K562 (cell line): ENCODE results near the gene MAGEA4. TPM values are rescaled to one million over a fixed set of nuclear protein-coding genes. Genes with fewer than 3 reads are reported as not detected.

ENCODE experiments used
- ATAC-seq: fragments of 200-7000 bp; cut with Tn5 transposase; 3 replicates; pipeline ENCODE4 v1.9.1; 2020; ENCODE audit warnings: moderate library complexity
- BruUV-seq: library from RNA; stranded (reverse); fragments of 400-500 nt; replicated peaks from 2 replicates; lab custom pipeline; 2021; lab: Mats Ljungman, UMichigan
- CTCF ChIA-PET: fragments of 300-600 bp; formaldehyde crosslinking; extraction: SDS; loops from one replicate; lab custom pipeline; 2021; ENCODE audit warnings: low intra/inter-chr PET ratio; lab: Yijun Ruan, JAX
- POLR2A ChIA-PET: fragments of 300-600, 350-650 bp; sonication (Branson Sonifier 250); formaldehyde crosslinking; extraction: SDS; loops from one replicate; lab custom pipeline; 2021; ENCODE audit warnings: antibody characterized with exemption, inconsistent platforms; lab: Yijun Ruan, JAX
- DNase-seq, 4 experiments: peaks; one replicate each; pipeline versions ENCODE4 v3.0.0 to v3.0.0-alpha.2; 2011 to 2018; ENCODE audit warnings: low spot score in 3 of 4, mixed read lengths in 3 of 4; ENCODE audit errors: extremely low read depth in 1 of 4
- FAIRE-seq: peaks from 2 replicates; lab custom pipeline; 2011; peaks lifted over from hg19 to GRCh38; lab: Jason Lieb, UNC
- H2AFZ ChIP-seq: 2 replicates; pipeline ENCODE4 v1.6.0; 2011; ENCODE audit warnings: low read depth, low read length, control low read depth, inconsistent platforms
- H3K27ac ChIP-seq: fragments of 200-600 bp; 3 replicates; pipeline ENCODE4 v1.8.0; 2011; ENCODE audit warnings: low read depth, mild to moderate bottlenecking, control low read depth, inconsistent platforms, low read length, moderate library complexity, mixed read lengths; ENCODE audit errors: extremely low read depth
- H3K27me3 ChIP-seq, 2 experiments: fragments of 300-600 bp in 1 of 2; 2 replicates in 1 of 2; 3 replicates in 1 of 2; pipeline versions ENCODE4 v1.6.0 to v1.8.0; 2011; ENCODE audit warnings: inconsistent platforms in 2 of 2, low read length in 2 of 2, mild to moderate bottlenecking in 1 of 2, mixed read lengths in 1 of 2, moderate library complexity in 1 of 2; ENCODE audit not compliant: control insufficient read depth in 2 of 2, insufficient read depth in 2 of 2
- H3K36me3 ChIP-seq: fragments of 300-600 bp; 3 replicates; pipeline ENCODE4 v1.8.0; 2011; ENCODE audit warnings: mild to moderate bottlenecking, low read length, inconsistent platforms; ENCODE audit not compliant: control insufficient read depth, insufficient read depth
- H3K4me1 ChIP-seq, 2 experiments: fragments of 200-600 bp in 1 of 2; replicated peaks in 1 of 2; 2 replicates in 1 of 2; 3 replicates in 1 of 2; pipeline versions ENCODE4 v1.5.1 to v1.8.0; 2011; ENCODE audit warnings: inconsistent platforms in 2 of 2, low read length in 2 of 2, mild to moderate bottlenecking in 1 of 2, mixed read lengths in 1 of 2, moderate library complexity in 1 of 2; ENCODE audit not compliant: control insufficient read depth in 2 of 2, insufficient read depth in 2 of 2
- H3K4me2 ChIP-seq: 2 replicates; pipeline ENCODE4 v1.6.1; 2011; ENCODE audit warnings: low read length, control low read depth, inconsistent platforms, mixed read lengths; ENCODE audit not compliant: insufficient read depth
- H3K4me3 ChIP-seq: fragments of 200-600 bp; sonication (generic), shearing (Covaris generic); 2 replicates; pipeline ENCODE4 v1.5.1; 2016; ENCODE audit warnings: control low read depth, inconsistent platforms
- H3K79me2 ChIP-seq: fragments of 200-600 bp; 3 replicates; pipeline ENCODE4 v1.8.0; 2011; ENCODE audit warnings: low read length, inconsistent platforms; ENCODE audit not compliant: control insufficient read depth, insufficient read depth
- H3K9ac ChIP-seq, 2 experiments: 2 replicates each; pipeline versions ENCODE4 v1.6.0 to v1.6.1; 2011; ENCODE audit warnings: low read depth in 2 of 2, low read length in 2 of 2, control low read depth in 1 of 2, inconsistent platforms in 1 of 2, mild to moderate bottlenecking in 1 of 2, mixed read lengths in 1 of 2; ENCODE audit not compliant: insufficient read depth in 1 of 2
- H3K9me1 ChIP-seq: one replicate; pipeline ENCODE4 v1.6.0; 2011; ENCODE audit warnings: inconsistent platforms, mild to moderate bottlenecking, low read length, moderate library complexity; ENCODE audit not compliant: control insufficient read depth, insufficient read depth
- H3K9me3 ChIP-seq: replicated peaks from 2 replicates; pipeline ENCODE4 v1.5.1; 2011; ENCODE audit warnings: low read depth, low read length, inconsistent platforms; ENCODE audit not compliant: control insufficient read depth, insufficient read depth
- H4K20me1 ChIP-seq: replicated peaks from 2 replicates; pipeline ENCODE4 v1.6.1; 2011; ENCODE audit warnings: low read length, inconsistent platforms, mixed read lengths; ENCODE audit not compliant: control insufficient read depth, insufficient read depth
- CBX8 ChIP-seq: fragments of 200-600 bp; sonication (generic); IDR thresholded peaks from 2 replicates; pipeline ENCODE4 v1.6.1; 2012; ENCODE audit warnings: borderline replicate concordance, mixed run types, low read depth, mild to moderate bottlenecking, moderate library complexity, mixed read lengths, low read length, control low read depth, inconsistent platforms; ENCODE audit not compliant: poor library complexity, severe bottlenecking; ENCODE audit errors: extremely low read depth
- ELK3 ChIP-seq: fragments of 450-650 bp; formaldehyde crosslinking; IDR thresholded peaks from 2 replicates; pipeline ENCODE4 v1.4.0; 2020; ENCODE audit warnings: mild to moderate bottlenecking
- FOXK1 ChIP-seq: sonication (generic); formaldehyde crosslinking; IDR thresholded peaks from 2 replicates; pipeline ENCODE4 v1.8.0; 2022; ENCODE audit warnings: missing genetic modification reagents, mild to moderate bottlenecking, borderline replicate concordance
- HDAC8 ChIP-seq: fragments of 450-650 bp; IDR thresholded peaks from 2 replicates; pipeline ENCODE4 v1.6.1; 2016; ENCODE audit warnings: mild to moderate bottlenecking, missing genetic modification characterization, moderate library complexity, missing compliant biosample characterization
- HMGN3 ChIP-seq: IDR thresholded peaks from 2 replicates; pipeline ENCODE4 v1.6.1; 2011; ENCODE audit warnings: borderline replicate concordance, low read depth, mild to moderate bottlenecking, mixed read lengths, low read length; ENCODE audit not compliant: insufficient read length; ENCODE audit errors: extremely low read depth
- PRMT5 ChIP-seq: sonication (generic); formaldehyde crosslinking; IDR thresholded peaks from 2 replicates; pipeline ENCODE4 v1.5.0; 2020; ENCODE audit warnings: missing genetic modification reagents
- SMAD2 ChIP-seq: fragments of 150-350 bp; IDR thresholded peaks from 2 replicates; pipeline ENCODE4 v1.6.1; 2014; ENCODE audit warnings: low read depth, mild to moderate bottlenecking, low read length
- SRSF1 ChIP-seq: fragments of 200-400 bp; formaldehyde crosslinking; IDR thresholded peaks from 2 replicates; pipeline ENCODE4 v1.6.1; 2017; ENCODE audit warnings: mild to moderate bottlenecking, low read depth, low read length, moderate library complexity
- ZNF316 ChIP-seq: fragments of 450-650 bp; IDR thresholded peaks from 2 replicates; pipeline ENCODE4 v1.6.1; 2016
- WGBS: fragments of 100-300 bp; shearing (Covaris generic); methylation state at CpG from one replicate; pipeline ENCODE4 v1.1.6; 2016; ENCODE audit warnings: low coverage, mixed read lengths; ENCODE audit not compliant: insufficient coverage; ENCODE audit errors: missing lambda C conversion rate; 5-methylcytosine and 5-hydroxymethylcytosine counted together
- in situ Hi-C: fragments of 300-500 bp; cut with MboI; formaldehyde crosslinking; loops from 4 replicates; pipeline ENCODE4 v1.15.0; 2018; ENCODE audit warnings: inconsistent platforms, mixed read lengths
- intact Hi-C: fragments of 100-400 bp; cut with micrococcal nuclease; formaldehyde crosslinking; loops from 2 replicates; pipeline ENCODE4 v1.14.2; 2022
- polyA plus RNA-seq, 8 experiments: library from polyadenylated mRNA; depleted of rRNA in 4 of 8; stranded (reverse) in 5 of 8; unstranded in 3 of 8; fragments of >200 nt; fragmentation: Nextera tagmentation in 2 of 8; fragmentation: Illumina TruSeq in 1 of 8; extraction: Ambion mirVana in 2 of 8; extraction: Trizol in 1 of 8; gene quantifications; 2 replicates each; pipeline versions ENCODE4 v1.2.1 to v1.2.3, GENCODE V29; 2011 to 2014; ENCODE audit warnings: inconsistent platforms in 1 of 8, missing spikeins in 1 of 8
- total RNA-seq, 7 experiments: library from RNA; depleted of rRNA in 6 of 7; stranded (reverse); fragments of >200 nt in 6 of 7; fragmentation: Illumina TruSeq in 2 of 7; extraction: Trizol in 2 of 7; gene quantifications; 2 replicates each; pipeline versions ENCODE4 v1.2.1 to v1.2.3, GENCODE V29; 2011 to 2021; ENCODE audit warnings: low replicate concordance in 1 of 7
- TF ChIP-seq, protein P1 (sequence below): IDR thresholded peaks from 2 replicates; pipeline ENCODE4 v1.6.1; 2011; ENCODE audit not compliant: insufficient read length; ENCODE audit errors: extremely low read depth
- TF ChIP-seq, protein P2 (sequence below): fragments of 450-650 bp; formaldehyde crosslinking; conservative IDR thresholded peaks from 2 replicates; pipeline ENCODE4 v1.4.0; 2022; ENCODE audit warnings: mild to moderate bottlenecking, missing genetic modification characterization
- TF ChIP-seq, protein P3 (sequence below), 2 experiments: fragments of 450-650 bp; IDR thresholded peaks; 2 replicates each; pipeline ENCODE4 v1.6.1; 2016
- TF ChIP-seq, protein P4 (sequence below): fragments of 200-400 bp; formaldehyde crosslinking; IDR thresholded peaks from 2 replicates; pipeline ENCODE4 v1.6.1; 2017; ENCODE audit warnings: mild to moderate bottlenecking, low read depth, low read length, moderate library complexity

Gene MAGEA4
- total and polyA plus RNA-seq, 9 of the 15 experiments (the other 6 are each of a cell fraction or from before 2014, with no cell fraction given), result 0.42 to 1.9 (median 0.69) TPM

DNA sequence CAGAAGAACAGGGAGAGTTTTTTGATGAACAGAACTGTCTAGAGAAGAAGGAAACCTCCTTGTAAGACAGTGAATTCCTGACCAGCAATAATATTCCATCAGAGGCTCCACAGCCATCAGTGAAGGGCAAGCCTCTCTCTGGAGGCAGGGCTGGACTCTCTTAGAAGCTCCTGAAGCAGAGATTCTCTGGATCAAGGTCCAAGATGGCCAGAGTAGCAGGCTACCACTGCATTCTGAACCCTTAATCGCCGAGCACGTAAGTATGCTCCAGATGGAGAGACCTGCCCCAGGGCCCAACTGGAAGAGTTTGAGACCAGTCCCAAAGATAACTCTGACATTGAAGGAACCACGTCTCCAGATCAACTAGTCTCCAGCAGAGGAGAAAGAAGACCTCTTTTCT, 45.4 kb downstream of the MAGEA4 start:
- TF ChIP-seq SMAD2 (no peak), HDAC8 (no peak), SRSF1 (no peak), CBX8 (no peak), ZNF316 (no peak), PRMT5 (CRISPR knock-in tag) (no peak), ELK3 (CRISPR knock-in tag) (no peak), HMGN3 (no peak), FOXK1 (no peak)
- TF ChIP-seq, protein P1, sequence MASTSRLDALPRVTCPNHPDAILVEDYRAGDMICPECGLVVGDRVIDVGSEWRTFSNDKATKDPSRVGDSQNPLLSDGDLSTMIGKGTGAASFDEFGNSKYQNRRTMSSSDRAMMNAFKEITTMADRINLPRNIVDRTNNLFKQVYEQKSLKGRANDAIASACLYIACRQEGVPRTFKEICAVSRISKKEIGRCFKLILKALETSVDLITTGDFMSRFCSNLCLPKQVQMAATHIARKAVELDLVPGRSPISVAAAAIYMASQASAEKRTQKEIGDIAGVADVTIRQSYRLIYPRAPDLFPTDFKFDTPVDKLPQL, result no peak
- TF ChIP-seq, protein P2, sequence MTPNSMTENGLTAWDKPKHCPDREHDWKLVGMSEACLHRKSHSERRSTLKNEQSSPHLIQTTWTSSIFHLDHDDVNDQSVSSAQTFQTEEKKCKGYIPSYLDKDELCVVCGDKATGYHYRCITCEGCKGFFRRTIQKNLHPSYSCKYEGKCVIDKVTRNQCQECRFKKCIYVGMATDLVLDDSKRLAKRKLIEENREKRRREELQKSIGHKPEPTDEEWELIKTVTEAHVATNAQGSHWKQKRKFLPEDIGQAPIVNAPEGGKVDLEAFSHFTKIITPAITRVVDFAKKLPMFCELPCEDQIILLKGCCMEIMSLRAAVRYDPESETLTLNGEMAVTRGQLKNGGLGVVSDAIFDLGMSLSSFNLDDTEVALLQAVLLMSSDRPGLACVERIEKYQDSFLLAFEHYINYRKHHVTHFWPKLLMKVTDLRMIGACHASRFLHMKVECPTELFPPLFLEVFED, result no peak
- TF ChIP-seq, protein P3, sequence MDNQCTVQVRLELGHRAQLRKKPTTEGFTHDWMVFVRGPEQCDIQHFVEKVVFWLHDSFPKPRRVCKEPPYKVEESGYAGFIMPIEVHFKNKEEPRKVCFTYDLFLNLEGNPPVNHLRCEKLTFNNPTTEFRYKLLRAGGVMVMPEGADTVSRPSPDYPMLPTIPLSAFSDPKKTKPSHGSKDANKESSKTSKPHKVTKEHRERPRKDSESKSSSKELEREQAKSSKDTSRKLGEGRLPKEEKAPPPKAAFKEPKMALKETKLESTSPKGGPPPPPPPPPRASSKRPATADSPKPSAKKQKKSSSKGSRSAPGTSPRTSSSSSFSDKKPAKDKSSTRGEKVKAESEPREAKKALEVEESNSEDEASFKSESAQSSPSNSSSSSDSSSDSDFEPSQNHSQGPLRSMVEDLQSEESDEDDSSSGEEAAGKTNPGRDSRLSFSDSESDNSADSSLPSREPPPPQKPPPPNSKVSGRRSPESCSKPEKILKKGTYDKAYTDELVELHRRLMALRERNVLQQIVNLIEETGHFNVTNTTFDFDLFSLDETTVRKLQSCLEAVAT (IDR thresholded peaks at IDR 0.05), result no peak
- TF ChIP-seq, protein P4, sequence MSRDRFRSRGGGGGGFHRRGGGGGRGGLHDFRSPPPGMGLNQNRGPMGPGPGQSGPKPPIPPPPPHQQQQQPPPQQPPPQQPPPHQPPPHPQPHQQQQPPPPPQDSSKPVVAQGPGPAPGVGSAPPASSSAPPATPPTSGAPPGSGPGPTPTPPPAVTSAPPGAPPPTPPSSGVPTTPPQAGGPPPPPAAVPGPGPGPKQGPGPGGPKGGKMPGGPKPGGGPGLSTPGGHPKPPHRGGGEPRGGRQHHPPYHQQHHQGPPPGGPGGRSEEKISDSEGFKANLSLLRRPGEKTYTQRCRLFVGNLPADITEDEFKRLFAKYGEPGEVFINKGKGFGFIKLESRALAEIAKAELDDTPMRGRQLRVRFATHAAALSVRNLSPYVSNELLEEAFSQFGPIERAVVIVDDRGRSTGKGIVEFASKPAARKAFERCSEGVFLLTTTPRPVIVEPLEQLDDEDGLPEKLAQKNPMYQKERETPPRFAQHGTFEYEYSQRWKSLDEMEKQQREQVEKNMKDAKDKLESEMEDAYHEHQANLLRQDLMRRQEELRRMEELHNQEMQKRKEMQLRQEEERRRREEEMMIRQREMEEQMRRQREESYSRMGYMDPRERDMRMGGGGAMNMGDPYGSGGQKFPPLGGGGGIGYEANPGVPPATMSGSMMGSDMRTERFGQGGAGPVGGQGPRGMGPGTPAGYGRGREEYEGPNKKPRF, result no peak
- Histone ChIP-seq H3K4me2 (no peak overlapping the region), H3K9me1 (no peaks in the 10 kb centered on the region), H3K4me1 (no peaks in the 10 kb centered on the region; a peak in 1 of 5 replicates), H3K36me3 (peaks cover 100% of the 10 kb centered on the region), H3K27me3 (no peaks in the 10 kb centered on the region), H3K27ac (no peak overlapping the region), H3K79me2 (no peaks in the 10 kb centered on the region), H4K20me1 (no peaks in the 10 kb centered on the region; the same call in 1 of the 2 replicates), H3K9me3 (no peaks in the 10 kb centered on the region), H3K4me3 (no peak overlapping the region), H3K9ac (no peak overlapping the region), H2AFZ (no peak overlapping the region)
- no TSS peak for BruUV-seq
- POLR2A ChIA-PET, result interaction anchor here (0.9 to 1.9 kb wide), 3 partner anchors 15 to 28 kb away, joined by 3 to 5 read pairs (median 3); no protein-coding TSS in a partner anchor
- in situ Hi-C loops (no loop called here), intact Hi-C loops (no loop called here)
- CTCF ChIA-PET, result no interaction called here
- DNase-seq, result no peak
- no peak for FAIRE-seq
- ATAC-seq, result no peak
- 88% methylated on average over 3 of the region's 4 CpGs for WGBS
